HG02588 (cell line): ENCODE data around the gene MVB12B.
"Not testable (repeated sequence)": the region's sequence is repeated elsewhere in the genome, so short reads cannot be mapped to it uniquely, and the experiment has no call there.

ENCODE experiments used
- ATAC-seq: cut with Tn5 transposase; IDR thresholded peaks from one replicate; pipeline ENCODE4 v1.9.1; 2021; ENCODE audit warnings: mild to moderate bottlenecking, moderate library complexity; ENCODE audit not compliant: unreplicated experiment

MVB12B gene, protein sequence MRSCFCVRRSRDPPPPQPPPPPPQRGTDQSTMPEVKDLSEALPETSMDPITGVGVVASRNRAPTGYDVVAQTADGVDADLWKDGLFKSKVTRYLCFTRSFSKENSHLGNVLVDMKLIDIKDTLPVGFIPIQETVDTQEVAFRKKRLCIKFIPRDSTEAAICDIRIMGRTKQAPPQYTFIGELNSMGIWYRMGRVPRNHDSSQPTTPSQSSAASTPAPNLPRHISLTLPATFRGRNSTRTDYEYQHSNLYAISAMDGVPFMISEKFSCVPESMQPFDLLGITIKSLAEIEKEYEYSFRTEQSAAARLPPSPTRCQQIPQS

DNA sequence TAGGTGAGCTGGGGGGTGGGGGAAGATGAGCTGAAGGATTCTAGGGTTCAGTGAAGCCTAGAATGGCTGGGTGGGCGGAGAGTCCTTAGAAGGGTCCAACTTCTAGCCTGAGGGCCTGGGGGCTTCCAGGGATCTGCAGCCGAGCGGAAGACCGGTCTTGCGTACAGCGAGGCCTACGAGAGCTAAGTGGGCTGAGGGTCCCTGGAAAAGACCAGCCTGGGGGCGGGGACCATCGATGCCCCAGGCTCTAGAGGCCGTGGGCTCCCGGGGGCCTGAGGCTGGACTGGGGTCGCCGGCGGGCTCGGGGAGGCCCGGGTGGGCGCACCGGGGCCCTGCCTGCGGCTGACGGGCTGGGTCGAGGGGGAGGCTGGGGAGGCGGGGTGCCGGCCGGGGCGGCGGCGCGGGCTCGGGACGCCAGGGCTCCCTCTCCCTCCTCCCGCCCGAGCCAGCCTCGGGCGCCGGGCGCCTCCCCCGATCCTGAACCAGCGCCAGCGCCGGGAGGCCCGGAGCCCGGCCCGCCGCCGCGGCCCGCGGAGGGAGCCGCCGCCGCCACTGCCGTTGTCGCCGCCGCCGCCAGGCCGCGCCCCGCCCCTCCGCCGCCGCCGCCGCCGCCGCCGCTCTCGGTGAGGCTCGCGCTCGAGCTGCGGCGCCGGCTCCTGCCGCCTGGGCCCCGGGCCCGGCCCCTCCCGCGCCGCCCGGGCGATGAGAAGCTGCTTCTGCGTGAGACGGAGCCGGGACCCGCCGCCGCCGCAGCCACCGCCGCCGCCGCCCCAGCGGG lies at the start of gene MVB12B:
Gene MVB12B (plus strand): TSS at position 602 of the 778 bp plus-strand sequence. CDS start 101 bp downstream, at position 703.
- ATAC-seq: no peak

DNA sequence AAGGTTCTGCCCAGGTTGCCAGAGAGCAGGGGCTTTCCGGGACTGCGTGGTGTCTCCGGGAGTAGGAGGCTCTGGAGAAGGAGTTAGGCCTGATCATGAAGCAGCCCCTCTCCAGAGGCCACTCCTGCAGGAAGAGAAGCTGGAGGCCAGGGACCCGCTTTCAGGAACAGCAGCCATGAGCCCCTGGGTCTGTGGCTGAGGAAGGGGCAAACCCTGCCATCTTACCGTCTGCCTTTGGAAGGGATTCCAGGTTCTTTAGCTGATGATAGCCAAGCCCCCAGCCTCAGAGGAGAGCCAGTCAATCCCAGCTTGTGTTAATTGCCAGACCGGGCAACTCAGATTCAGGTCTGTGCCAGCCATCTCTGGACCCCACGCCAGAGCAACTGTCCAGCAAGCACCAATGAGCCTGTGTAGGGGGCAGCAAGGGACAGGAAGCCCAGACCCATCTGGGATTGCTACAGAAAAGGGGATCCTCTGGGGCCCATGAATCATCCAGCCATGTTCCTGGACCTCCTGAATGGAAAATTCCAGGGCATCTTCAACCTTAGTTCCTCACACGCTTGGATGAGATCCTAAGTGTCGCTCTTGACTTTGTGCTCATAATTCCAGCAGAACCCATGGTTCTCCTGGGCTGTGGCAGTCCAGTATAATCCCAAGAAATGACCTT lies 42.7 kb upstream of the MVB12B start:
- no peak for ATAC-seq

DNA sequence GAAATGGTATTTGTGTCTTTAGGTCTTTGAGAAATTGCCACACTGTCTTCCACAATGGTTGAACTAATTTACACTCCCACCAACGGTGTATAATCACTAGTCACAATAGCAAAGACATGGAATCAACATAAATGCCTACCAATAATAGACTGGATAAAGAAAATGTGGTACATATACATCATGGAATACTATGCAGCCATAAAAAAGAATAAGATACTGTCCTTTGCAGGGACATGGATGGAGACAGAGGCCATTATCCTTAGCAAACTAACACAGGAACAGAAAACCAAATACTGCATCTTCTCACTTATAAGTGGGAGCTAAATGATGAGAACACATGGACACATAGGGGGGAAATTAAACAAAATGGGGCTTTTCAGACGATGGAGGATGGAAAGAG lies 41.0 kb upstream of the MVB12B start:
- ATAC-seq: not testable (repeated sequence)

DNA sequence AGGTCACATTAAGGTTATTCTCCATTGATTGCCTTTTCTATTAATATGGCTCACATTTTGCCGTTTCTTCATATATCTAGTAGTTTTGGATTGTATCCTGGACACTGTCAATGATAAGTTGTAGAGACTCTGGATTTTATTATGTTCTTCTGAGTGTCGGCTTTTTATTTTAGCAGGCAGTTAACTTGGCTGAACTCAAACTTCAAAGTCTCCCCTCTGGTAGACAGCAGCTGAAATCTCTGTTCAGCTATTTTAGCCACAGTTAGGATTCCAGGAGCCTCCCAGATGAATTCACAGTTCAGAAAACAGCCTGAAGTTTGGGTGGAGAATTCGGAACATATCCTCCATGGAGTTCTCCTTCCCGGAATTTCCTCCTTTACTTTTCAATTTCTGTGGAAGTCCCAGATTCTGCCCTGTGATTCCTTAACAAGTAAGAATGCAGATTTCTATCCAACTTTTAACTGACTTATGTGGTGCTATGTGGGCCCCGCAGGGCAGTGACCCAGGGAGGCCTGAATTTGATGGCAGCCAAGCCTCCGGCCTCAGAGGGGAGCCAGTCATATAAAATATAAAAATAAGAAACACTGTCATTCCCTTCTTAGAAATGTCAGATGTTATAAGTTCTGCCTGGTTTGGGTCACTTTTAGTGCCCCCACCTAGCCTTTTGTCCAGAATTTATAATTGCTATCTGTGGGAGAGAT lies 39.3 kb upstream of the MVB12B start:
- ATAC-seq: no peak

DNA sequence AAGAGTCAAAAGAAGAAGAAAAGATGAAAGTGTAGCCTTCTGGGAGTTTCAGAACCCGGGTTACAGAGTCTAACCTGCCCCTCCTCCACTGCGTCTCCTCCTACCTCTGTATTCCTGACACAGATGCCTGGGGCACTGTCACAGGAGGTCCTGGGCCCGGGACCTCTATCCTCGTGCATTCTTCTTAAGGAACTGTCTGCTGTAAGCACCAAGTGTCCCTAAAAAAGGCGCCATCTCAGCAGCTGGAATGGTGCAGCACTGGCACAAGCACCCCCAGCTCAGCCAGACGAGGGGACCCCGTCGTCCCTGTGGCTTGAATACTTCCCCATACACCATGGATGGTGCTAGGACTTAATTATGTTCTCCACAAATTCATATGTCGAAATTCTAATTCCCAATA lies 35.8 kb upstream of the MVB12B start:
- ATAC-seq: no peak

DNA sequence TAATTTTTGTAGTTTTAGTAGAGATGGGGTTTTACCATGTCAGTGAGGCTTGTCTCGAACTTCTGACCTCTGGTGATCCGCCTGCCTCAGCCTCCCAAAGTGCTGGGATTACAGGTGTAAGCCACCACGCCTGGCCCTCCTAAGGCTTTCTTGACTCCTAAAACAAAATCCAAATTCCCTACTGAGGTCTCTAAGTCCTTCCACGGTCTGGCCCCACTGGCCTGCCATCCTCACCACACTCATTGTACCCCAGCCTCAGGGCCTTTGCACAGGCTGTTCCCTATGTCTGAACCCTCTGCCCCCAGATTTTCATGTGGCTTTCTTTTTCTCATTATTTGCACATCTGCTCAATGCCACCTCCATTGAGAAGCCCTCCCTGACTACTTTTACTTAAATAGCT lies 34.7 kb upstream of the MVB12B start:
- ATAC-seq: no peak

DNA sequence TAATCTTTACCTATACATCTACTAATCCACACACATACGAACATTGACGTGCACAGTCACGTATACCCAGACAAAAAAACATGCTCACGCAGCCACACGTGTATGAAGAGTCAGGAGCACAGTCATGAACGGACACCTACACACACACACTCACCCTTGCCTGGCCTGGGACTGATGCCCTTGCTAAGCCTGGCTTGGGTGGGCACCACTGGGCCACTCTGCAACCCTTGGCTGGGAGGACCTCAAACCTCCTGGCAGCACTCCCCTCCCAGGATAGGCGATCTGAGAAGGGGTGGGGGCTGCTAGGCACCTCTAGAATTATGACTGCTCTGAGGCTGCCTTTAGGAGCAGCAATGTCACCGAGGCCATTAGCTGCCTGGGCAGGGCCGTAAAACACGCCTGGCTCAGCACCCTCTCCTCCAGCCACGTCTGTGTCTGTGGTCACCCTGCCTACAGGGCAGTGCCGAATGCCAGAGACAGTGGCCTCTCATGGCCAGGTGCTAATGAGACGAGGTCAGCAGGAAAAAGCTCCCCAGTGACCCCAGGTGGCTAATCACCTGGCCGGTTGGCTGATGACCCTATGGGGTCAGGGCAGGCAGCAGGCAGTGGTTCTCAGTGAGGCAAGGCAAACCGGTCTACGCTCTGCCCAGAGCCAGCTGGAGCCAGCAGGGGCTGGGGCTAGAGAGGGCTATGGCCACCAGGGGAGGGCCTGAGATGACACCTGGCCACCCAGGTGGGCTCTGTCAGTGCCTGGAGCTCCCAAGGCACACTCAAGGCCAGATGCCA lies 33.7 kb upstream of the MVB12B start:
- ATAC-seq: no peak

DNA sequence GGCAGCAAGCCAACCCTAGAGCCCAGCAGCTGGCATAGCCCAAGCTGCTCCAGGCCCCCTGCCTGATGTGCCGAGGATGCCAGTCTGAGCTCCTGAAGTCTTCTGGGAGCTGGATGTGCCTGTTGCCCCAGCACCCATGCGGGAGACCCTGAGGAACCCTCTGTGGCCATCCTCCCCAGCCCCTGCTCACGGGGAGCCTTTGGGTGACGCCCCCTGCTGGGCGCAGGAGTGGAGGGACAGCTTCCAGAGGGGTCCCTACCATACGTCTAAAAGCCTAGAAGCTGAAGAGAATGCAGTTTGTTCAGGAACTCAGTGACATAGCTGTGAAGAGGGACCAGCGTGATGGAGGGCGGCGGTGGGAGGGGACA lies 33.1 kb upstream of the MVB12B start:
- no peak for ATAC-seq

DNA sequence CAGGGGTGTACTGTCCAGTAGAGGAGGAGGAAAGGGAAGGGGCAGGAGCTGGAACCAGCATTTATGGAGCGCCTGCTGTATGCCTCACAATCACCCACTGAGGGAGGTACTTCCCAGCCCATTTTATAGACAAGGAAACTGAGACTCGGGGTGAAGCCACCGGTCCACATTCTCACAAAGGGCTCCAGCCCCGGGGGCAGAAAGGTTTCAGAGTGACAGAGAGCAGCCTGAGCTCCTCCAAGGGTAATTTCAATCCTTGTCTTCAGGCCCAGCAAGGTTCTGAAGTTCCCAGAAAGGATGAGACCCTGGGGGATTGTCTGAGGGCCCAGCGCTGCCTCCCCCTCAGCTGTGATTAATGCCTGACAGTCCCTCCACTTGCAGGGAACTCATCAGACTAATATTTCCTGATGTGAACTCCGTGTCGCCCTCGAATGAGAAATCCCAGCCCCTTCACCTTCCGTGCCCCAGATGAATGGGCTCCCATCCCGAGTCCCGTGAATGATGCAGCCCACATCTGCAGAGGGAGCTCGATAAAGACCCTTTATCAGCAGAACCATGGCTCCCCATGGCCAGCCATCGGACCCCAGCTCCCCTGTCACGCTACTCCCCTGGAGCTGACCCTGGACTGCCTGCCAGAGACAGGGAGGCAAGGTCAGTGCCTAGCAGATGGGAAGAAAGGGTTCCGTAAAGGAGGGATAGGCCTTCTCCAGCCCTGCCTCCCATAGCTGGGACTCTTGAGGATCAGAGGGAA lies 32.1 kb upstream of the MVB12B start:
- no peak for ATAC-seq

DNA sequence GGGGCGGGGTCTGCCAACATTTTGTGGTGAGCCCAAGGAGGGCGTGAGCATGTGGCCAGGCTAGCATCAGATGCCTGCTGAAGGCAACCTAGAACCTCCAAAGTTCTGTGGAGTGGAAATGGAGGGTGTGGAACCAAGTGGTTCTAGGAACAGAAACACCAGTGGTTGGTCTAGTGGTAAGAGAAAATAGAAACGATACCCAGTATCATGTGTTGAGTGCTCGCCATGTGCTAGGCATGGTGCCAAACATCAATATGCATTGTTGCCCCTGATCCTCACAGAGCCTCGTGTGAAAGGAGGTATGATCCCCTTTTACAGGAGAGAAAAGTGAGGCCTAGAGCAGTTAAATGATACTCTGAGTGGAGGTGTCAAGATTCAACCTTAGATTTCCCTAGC lies 31.5 kb upstream of the MVB12B start:
- ATAC-seq: no peak

DNA sequence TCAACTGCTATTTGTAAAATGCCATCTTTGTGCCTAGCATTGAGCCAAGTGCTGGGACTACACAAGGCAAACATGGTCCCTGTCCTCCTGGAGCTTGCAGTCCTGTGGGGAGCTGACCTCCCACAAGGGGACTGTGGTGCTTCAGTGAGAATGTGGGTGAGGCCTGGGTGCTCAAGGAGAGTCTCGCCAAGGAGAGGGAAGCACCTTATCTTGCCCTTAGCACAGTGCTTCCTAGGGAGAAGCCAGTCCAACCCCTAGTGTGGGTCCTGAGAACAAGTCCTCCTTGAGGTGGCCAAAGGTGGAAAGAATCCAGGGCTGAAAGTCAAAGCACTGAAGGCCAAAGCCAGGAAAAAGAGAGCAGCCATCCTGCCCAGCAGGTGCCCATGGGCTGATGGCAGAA lies 31.1 kb upstream of the MVB12B start:
- ATAC-seq: no peak

DNA sequence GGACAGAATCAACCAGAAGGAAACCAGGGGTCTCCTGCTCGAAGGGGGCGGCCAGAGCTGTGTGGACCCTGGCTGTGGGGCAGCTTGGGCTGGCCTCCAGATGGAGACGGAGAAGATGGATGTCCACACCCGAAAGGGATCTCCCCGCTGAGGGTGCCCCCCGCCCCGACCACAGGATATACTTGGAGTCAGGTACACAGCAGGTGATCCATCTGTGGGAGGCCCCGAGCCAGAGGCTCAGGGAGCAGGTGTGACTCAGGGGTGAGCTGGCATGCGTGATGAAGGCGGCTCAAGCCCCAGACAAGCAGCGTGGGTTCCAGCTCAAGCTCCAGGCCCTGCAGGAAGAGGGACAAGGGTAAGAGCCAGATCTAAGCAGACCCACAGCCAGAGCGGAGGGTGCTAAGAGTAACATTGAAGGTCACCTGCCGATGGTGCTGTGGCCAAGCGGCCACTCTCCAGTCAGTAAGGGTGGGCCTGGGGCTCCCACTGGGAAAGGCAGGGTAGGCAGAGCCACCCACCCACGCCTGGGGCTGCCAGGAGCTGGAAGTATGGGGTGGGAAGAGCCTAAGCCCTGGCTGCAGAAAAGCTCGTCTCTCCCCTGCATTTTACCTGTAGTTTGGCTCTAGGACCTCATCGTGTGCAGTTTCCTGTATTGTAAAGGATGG lies 30.6 kb upstream of the MVB12B start:
- ATAC-seq: no peak

DNA sequence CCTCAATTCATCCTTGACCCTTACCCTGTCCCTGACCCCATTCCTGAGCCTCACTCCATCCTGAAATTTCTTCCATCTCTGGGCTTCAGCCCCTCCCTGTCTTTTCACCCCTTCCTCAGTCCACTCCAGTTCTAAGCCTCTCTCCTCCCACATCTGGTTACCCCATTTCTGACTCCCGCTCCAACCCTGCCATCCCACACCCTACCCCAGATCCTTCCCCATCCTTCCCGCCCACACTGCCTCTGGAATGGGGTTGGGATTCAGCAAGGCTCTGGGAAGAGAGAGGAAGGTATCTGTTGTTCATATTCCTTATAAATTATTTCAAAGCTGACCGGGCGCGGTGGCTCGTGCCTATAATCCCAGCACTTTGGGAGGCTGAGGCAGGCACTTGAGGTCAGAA lies 29.9 kb upstream of the MVB12B start:
- no peak for ATAC-seq

DNA sequence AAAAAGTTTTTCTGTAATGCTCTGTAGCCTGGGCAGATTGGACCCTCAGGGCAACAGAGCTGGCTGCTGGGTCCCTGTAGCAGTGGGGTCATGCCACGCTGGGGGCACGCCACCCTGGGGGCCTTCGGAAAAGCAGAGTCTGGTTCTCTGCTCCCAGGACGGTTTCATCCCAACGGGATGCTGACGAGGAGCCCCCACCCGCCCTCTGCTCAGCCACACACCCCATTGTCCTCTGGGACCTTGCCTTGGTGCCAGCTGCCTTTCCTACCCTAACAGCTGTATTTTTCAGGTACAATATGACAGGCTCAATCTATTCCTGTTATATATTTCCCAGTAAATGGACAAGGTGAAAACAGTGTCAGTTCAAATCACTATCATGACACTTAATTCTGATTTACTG lies 29.0 kb upstream of the MVB12B start:
- ATAC-seq: no peak

DNA sequence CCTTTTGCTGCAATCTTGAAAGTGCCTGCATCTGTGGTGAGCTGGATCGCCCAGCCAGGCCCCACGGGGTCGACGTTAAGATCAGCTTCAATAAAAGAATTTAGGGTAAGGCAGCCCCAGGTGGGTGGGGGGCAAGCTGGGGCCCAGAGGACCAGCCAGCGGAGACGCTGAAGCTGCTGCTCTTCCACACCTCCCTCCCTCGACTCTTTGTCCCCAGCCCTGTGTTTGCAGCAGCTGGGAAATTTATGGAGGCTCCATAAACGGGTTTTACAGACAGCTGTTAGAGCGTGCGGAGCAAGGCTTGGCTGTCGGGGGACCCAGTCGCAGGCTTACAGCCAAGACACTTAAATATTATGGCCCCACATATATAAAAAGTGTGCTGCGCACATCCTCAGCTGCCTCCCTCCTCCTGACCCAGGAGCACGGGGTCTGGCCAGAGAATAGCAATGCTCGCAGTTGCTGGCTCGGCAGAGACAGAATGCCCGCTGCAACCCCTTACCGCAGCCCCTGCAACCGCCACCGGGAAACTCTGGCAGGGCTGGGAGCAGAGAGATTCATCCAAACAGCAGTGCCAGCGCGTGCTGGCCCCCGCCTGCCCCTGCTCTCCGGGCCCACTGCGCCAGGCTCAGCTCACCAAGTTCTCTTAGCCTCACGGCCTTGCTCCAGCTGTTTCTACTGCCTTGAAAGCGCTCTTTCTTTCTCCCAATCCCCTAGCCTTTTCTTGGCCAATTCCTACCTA lies 28.4 kb upstream of the MVB12B start:
- ATAC-seq: no peak

DNA sequence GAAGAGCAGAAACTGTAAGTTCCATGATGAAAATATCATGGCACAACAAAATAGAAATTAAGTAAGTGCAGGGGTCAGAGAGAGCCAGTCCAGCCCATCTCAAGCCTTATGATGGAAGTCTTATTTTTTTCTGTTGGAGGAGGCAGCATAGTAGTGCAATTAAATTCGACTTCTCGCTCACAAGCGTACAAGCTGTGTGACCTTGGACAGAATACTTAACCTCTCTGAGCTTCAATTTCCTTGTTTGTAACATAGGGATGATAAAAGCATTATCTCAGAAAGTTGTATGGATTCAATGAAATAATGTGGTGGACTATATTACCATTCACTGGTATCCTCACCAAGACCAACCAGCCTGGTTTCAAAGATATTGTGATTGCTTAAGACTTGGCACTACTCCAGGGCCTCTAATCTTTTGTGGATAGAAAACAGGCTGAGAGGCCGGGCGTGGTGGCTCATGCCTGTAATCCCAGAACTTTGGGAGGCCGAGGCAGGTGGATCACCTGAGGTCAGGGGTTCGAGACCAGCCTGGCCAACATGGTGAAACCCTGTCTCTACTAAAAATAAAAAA lies 26.8 kb upstream of the MVB12B start:
- ATAC-seq: no peak

DNA sequence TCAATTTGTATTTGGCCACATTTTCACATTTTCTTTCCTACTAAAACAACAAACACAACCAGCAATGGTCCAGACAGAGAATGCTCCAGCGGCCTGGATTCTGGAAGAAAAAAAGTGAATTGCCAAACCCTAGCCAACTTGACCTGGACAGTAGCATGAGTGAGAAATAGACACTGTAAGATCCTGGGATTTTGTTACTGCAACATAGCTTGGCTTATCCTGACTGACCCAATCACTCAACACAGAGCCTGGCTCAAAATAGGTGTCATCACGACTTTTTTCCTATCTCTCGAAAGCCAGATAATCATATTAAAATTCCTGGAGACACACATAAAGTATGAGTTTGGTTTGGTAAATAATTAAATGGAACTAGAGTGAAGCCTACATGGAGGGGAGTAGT lies 25.4 kb upstream of the MVB12B start:
- ATAC-seq: no peak

DNA sequence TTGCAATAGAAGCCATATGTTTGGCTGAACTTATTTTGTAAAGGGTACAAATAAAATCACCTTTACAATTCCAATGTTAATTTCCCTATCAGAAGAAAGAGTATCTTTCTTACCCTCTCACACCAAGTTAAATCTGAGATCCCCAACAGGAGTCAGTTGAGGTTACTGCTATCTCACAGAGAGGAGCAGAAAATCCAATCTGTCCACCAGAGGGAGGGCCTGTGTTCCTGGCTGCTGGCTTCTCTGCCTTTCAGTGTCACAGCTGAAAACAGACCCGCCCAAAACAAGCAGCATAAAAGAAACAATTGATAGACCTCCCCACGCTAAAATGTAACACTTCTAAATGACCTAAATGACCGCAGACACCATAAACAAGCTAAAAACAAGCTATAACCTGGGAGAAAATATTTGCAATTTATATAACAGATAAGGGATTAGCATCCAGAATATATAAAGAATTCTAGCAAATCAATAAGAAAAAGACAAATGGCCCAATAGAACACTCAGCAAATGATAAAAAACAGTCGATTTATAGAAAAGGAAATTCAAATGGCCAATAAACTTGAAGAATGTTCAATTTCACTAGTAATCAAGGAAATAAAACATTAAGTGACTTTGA lies 24.5 kb upstream of the MVB12B start:
- no peak for ATAC-seq
